ENCODE data around the gene FAM72D. TPM values are rescaled to one million over a fixed set of nuclear protein-coding genes. Genes with fewer than 3 reads are reported as not detected.
"Not testable (repeated sequence)": the region's sequence is repeated elsewhere in the genome, so short reads cannot be mapped to it uniquely, and the experiment has no call there.

The FAM72D gene
- total RNA-seq, 1 experiment from 2014 or later: 28.3 TPM

DNA sequence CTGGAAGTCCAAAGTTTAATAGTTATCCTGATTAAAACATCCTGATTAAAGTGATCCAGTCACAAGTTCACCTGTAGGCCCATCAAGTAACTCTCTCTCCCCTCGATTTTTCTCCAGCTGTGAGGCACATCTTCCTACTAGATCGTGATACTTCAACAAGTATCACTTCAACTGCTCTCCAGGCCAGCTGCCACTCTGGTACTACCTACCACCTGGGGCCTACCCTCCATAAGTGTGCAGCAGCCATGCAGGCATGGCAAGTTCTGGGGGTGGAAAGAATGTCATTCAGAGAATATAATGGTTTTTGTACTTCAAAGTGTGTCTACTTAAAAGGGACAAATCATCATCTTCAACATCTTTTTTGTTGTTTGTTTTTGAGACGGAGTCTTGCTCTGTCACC is 15.6 kb upstream of the FAM72D start:
- not testable (repeated sequence) for DNase-seq (ENCODE audit: extremely low read depth, low read depth)

DNA sequence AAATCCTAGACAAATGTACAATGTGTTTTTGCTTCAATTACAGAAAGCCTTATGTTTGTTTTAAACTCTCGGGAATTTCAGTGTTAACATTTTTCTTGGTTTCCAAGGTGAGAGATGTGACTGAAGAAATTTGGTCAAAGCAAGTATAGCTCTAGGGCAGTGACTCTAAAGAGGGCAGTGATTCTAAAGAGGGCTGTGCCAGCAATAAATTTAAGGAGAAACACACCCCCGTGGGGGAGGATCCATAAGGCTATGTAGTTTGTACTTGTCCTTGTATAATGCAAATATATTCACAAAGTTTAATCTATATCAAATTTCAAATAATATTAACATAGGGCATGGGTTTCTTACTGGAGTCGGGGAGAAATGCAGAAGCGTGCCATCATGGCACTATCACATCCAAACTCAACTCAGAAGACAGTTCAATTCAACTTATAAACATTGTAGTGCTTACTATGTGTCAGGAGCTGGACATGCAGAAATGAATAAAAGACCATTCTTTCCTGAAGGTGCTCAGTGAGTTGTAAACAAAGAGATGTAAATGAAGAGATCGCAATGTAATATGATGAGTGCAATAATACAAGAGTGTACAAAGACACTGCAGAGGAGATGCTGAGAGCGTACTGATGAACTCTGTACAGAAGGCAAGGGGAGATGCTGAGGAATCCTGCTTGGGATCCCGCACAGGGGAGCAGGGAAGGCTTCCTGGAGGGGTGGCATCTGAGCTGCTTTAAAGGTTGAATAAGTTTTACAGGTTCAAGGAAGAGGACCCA is 13.1 kb upstream of the FAM72D start:
- DNase-seq (ENCODE audit: extremely low read depth, low read depth): not testable (repeated sequence)

DNA sequence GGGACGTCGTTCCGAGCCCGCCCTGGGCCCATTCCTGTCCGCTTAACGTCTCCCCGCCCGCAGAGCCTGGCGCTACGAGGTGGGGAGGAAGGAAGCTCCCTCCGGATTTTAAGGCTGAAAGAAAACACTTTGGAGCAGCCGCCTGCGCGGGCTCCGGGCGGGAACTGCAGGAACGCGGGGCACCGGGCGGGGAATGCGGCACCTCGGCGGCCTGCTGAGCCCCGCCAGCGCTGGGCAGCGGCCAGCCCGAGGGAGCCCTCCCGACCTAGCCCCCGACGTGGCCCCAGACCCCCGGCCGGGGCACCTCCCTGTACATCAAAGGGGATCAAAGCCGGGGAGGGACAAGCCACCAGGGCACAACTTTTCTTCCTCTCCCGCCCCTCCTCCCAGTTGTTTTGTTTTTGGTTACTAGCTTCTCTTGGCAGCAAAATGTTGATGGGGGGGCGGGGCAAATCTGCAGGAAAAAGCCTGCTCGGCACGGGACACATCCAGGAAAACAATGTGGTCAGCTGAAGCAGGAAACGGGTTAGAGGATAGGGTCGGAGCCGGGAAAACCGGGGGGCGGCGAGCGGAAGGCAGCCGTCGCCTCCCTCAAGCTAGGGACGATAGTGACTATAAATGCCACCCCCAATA is 2.1 kb upstream of the FAM72D start:
- DNase-seq (ENCODE audit: extremely low read depth, low read depth): not testable (repeated sequence)

DNA sequence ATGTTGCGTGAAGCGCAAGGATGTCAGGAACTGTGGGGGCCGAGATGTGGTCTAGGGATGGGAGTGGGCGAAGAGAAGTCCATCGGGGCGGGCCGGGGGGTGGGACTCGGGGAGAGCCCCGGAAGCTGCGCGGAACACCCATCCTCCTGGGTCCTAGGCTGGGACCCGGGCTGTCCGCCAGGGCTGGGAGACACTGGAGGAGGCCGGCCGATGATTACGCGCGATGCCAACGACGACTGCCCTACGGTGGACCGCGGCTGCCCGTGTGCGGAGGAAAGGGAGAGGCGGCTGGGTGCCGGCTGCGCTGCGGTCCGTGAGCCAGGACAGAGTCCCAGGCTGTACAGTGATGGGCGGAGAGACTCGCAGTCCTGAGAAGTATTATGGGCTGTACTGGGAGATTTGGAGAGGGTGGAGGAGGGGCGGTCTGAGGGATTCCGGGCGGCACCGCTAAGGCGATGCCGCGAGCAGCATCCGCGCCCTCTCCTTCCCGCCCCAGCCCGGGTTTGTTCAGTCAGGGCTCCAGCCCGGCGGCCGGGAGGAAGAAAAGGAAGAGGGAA is 1.0 kb upstream of the FAM72D start:
- DNase-seq (ENCODE audit: extremely low read depth, low read depth): not testable (repeated sequence)

DNA sequence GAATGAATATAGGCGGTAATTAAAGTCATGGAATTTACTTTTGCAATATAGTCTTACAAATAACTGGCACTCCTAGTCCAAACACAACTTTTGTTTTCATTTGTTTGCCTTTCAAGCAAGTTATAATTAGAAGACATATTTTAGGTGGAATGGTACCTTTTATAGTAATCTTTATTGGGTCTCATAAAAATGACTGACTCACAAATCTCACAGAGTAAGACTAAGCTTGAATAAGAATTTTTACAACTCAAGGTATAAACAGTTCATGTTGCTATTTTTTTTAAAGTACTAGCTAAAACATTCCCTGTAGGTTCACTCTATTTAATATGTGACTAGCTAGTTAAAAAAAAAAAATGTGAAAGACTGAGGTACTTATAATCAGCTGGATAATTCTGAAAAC is 6.0 kb downstream of the FAM72D start:
- DNase-seq (ENCODE audit: extremely low read depth, low read depth): not testable (repeated sequence)

DNA sequence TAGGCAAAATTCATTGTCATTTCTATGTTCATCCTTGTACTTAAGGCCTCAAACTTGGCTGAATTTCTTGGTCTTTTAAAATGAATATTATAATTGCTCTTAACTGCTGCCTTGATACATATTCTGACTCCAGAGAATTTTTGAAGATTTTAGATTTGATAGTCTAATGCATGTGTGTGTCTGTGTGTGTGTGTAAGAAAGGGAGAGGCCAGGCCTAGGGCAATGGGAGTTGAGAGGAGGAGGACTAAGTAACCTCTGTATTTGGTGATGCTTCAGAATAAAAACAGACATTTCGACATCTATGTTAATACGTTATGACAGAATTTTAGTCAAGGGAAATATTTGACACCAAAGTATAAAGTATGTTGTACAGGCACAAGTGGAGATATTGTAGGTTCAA is 7.5 kb downstream of the FAM72D start:
- DNase-seq (ENCODE audit: extremely low read depth, low read depth): not testable (repeated sequence)

DNA sequence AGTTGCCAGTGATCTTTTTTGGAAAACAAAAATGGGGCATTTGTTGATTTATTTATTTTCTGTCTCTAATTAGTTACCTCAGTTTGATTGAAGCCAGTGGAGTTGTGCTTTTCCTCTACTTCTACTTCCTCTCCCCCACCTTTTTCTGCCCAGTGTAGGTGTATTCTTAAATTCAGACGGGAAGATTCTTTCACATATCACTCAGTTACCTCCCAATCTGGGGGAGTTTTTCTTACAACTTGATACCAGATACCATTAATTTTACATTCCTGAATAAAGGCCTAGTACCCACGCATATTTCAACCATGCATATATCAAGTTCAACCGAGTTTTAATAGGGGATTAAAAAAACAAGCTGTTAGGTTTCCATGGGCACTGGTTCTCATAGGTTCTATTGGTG is 15.9 kb downstream of the FAM72D start:
- not testable (repeated sequence) for DNase-seq (ENCODE audit: extremely low read depth, low read depth)

DNA sequence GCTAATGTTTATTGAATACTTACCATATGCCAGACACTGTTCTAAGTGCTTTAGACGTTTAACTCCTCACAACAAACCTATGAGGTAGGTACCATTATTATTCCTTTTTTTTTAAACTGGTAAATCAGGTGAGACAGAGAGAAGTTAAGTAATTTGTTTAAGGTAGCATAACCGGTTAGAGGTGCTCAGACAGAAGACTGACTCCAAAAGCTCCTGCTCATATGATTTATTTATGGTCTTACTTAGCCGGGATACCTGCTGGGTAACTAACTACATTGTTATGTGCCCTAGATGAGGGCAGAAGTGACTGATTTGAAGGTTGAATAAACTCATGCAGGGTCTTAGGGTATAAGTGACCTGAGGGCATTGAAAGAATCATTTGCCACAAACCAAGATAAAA is 16.9 kb downstream of the FAM72D start:
- DNase-seq (ENCODE audit: extremely low read depth, low read depth): not testable (repeated sequence)

DNA sequence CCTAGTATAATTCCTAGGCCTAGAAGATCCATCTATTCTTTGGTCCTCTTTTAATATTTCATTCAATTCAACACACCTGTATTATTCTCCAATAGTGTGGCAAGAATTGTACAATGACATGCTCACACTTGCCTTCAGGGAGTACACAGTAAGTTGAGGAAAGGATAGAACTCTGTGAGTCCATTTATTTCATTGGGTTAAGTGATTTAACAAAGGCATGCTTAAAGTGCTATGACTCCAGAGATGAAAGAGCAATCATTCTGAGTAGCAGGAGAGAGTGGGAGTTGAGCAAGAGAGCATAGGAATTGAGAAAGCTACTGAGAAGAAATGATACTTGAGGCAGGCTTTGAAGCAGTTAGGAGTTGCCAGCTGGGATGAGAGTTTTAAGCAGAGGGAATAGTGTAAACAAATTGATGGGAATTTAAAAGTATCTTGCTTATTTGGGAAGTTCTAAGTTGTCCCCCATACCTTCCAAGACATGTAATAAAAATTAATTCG is 18.8 kb downstream of the FAM72D start:
- DNase-seq (ENCODE audit: extremely low read depth, low read depth): not testable (repeated sequence)

DNA sequence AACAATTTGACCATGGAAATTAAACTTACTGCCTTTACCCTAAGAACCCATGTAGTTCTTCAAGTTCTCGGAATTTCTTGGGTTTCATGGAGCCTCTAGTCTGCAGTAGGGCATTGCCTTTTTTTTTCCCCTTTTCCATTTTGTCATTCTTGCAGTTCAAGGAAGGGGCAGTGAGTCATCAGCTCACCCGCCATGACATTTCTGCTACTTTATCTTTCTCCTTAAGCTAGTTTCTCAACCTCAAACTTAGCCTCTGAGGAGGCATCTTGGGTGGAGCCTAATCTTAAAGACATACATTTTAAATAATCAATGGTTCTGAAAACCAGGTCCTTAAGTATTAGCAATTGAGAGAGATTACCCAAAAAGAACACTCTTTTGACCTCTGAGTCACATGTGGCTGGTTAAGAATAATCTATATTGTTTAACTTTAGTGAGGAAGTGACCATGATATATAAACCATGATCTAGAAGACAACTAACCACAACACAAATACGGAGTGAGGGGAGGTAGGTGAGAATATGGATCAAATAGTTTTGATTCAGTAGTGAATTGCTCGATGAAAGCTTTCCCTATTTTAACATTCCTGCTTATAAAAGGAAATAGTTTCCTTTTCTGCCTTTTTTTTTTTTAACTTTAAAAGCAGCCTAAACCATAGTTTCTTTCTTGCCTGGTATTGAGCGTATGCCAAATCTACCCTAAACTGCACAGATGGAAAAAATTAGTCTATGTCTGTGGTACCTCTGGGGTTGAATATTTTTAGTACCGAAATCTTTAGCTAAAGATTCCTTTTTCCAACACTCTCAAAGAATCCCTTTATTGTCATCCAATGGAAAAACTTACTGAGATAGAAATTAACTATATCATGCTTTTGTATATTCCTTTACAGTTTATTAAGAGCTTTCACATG is 20.1 kb downstream of the FAM72D start:
- DNase-seq (ENCODE audit: extremely low read depth, low read depth): not testable (repeated sequence)

DNA sequence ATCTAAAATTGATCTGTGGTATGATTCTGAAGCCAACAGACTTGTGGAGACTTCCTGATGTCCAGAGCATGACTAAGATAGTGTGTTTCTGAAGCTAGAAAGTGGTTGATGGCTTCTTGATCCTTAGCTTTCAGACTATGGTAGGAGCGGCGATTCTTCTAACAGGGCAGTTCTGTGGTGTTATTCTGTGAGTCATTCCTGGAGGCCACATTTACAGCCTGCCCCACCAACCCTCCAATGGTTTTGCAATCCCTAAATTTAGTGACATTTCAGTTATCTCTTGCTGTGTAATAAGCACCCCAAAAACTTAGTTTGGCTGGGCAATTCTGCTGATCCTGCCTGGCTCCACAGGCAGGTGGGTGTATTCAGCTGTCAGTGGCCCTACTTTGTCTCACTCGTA is 24.1 kb downstream of the FAM72D start:
- not testable (repeated sequence) for DNase-seq (ENCODE audit: extremely low read depth, low read depth)

DNA sequence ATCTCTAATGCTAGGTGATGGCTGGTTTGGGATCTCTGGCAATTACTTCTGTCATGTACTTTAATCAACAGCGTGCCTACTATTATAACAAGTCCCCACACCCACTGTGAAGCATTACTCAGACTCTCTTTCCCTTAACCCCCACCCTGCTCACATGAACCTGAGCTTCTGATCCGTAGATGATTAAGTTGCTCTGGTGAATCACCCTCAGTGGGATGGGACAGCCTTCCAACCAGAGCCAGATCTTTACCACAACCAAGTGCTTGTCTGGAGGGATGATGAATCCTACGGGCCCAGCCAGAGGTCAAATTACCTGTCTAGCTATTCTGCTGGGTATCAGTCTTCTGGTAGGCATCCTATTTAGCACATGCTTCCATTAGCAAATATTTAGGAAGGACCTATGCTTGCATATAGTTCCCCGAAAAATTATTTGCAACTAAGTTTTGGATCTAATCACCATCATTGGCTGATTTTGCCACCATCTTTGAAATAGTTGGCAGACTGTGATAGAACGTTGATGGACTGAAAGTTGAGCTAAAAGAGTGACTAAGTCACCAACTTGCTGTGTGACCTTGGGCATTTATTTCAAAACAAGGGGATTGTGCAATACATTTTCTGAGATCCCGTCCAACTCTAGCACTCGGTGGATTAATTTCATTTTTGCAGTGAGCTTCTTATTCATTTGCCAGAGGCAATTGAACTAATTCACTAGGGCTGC is 26.7 kb downstream of the FAM72D start:
- not testable (repeated sequence) for DNase-seq (ENCODE audit: extremely low read depth, low read depth)

DNA sequence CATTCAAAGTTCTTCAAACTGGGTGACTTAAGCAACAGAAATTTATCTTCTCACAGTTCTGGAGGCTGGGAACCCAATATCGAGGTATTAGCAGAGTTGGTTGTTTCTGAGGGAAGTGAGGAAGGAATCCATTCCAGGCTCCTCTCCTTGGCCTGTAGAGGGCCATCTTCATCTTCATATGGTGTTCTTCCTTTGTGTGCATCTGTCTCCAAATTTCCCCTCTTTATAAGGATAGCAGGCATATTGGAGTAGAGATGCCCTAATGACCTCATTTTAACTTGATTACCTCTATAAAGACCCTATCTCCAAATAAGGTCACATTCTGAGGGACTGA is 27.3 kb downstream of the FAM72D start:
- DNase-seq (ENCODE audit: extremely low read depth, low read depth): not testable (repeated sequence)

DNA sequence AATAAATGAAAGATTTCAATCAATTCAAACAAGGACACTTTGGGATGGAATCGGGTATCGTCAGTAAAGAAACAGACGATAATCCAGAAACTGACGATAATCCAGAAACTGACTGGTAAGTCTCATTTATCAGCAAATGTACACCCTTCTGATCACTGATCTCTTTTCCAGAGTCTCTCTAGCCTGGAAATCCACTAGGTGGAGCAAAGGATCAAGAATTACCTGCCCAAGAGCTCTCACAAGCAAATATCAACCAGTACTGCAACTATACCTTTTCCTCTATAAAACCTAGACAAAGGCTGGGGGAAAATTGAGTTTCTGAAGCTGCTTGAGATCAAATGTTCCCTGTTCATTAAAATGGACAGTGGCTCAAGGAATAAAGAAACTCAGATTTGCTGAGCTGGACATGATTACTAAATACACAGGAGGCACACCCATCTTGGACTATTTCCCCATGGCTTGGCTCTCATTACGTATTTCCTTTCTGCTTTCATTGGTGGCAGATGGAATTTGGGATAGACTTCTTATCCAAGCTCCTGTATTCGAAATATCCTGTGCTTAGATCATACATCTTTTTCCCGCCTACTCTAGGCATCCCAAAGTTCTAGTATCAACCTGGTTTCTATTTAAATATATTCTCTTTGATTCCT is 28.3 kb downstream of the FAM72D start:
- DNase-seq (ENCODE audit: extremely low read depth, low read depth): not testable (repeated sequence)

DNA sequence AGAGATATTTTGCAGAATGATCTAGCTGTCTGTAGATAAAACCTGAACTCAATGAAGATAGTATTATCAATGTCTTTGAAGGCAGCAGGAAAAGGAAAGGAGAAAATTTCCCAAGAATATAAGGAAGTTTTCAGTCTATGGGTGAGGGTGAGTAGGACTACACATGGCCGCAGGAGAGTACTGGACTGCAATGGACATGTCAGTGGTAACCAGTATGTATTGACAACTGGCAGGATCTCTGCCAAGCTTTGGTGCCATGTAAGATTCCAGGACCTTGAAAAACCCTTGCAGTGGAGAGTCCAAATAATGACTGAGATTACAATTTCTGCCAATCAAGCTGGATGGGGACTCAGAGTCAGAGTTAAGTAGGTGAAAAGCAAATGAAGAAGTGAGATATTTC is 29.3 kb downstream of the FAM72D start:
- not testable (repeated sequence) for DNase-seq (ENCODE audit: extremely low read depth, low read depth)

DNA sequence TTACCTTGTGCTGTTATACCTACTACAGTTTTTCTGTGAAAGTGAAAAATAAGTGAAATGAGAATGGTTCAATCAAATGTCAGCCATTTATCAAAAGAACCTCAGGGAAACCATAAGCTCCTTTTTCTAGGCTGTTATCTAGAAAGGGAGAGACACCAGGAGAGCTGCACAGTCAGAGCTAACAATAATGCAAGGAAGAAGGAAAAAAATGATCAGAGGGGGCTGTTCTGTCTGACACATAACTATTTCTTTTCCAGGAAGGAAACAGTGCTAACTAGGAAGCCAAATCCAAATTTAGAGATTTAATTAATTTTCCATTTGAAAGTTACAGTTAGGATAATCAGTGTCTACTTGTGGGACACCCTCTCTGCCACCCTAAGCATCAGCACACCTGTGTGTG is 31.4 kb downstream of the FAM72D start:
- DNase-seq (ENCODE audit: extremely low read depth, low read depth): not testable (repeated sequence)

DNA sequence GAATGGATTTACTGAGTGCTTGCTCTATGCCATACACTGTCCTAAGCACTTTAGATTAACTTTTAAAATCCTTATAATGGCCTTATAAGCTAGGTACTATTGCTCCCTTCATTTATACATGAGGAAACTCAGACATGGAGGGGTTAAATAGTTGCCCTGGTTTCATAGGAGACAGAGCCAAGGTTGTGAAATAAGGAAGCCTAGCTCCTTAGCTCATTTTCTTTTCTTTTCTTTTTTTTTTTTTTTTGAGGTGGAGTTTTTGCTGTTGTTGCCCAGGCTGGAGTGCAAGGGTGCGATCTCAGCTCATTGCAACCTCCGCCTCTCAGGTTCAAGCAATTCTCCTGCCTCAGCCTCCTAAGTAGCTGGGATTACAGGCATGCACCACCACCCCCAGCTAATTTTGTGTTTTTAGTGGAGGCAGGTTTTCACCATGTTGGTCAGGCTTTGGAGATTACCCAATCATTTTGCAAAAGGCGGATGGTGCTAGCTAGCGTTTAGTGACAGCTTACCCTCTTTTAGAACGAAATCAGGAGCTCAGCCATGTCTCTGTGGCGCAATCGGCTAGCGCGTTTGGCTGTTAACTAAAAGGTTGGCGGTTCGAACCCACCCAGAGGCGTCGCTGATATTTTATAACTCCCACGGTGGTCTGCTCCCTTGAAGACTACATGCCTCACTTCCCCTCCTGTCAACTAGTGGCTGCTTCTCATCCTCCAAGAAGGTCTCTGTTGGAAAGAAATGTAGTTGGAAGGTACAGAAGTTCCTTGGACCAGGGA is 33.1 kb downstream of the FAM72D start:
- peak; percentile 33 for DNase-seq (ENCODE audit: extremely low read depth, low read depth)

DNA sequence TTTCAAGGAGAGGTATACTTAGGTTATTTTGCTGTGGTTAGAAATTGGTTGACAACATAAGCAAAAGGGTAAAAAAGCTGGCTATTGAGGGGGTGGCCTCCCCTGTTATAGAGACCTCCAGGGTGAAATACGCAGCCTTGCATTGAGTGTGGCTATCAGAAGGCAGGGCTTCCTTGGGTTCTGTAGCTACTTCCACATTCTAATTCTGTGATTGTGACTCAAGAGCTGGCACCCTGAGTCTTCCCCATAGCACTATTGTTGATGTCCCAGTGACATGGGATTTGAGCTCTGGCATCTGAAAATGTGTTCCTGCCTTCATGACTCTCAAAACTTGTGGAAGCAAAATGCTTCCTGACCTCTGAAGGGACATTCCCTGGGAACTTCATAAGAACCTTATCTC is 38.7 kb downstream of the FAM72D start:
- not testable (repeated sequence) for DNase-seq (ENCODE audit: extremely low read depth, low read depth)

DNA sequence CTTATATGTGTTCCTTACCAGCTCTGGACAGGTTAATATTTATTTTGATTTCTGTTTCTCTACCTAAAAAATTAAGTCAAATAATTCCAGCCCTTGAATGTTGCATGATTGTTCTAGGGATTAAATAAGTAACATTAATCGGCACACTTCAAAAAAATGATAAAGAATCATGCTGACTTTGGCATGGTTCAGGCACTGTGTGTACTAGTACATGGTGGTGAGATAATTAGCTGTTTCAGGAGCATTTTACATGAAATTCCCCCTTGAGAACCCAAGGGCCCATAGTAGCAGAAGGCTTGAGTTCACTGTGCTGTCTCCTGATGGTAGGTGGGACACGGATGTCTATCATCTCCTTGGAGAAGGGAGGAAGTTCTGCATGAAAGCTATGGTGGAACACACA is 44.8 kb downstream of the FAM72D start:
- not testable (repeated sequence) for DNase-seq (ENCODE audit: extremely low read depth, low read depth)

All from NCI-H460 (cell line).